ENCODE results near the gene CPZ.
A peak's percentile ranks its signal among the peaks of the same experiment; 100 is the strongest.

The CPZ gene

GRCh38 chr4:8596891-8597290 is 4.3 kb downstream of the CPZ start:
- DNase-seq: no peak

GRCh38 chr4:8597319-8597718 is 4.8 kb downstream of the CPZ start:
- no peak for DNase-seq

- no peak for DNase-seq
Observed at GRCh38 chr4:8597791-8598190, 5.2 kb downstream of the CPZ start.

GRCh38 chr4:8598391-8599090 is 6.0 kb downstream of the CPZ start:
- no peak for DNase-seq

- no peak for DNase-seq
Observed at GRCh38 chr4:8599091-8599460, 6.5 kb downstream of the CPZ start.

GRCh38 chr4:8599657-8600056 is 7.1 kb downstream of the CPZ start:
- DNase-seq: no peak

GRCh38 chr4:8600266-8600665 is 7.7 kb downstream of the CPZ start:
- DNase-seq: no peak

GRCh38 chr4:8600686-8601085 is 8.1 kb downstream of the CPZ start:
- no peak for DNase-seq

- DNase-seq: no peak
Observed at GRCh38 chr4:8601086-8601485, 8.5 kb downstream of the CPZ start.

- DNase-seq: no peak
Observed at GRCh38 chr4:8601556-8601955, 9.0 kb downstream of the CPZ start.

GRCh38 chr4:8602686-8603430 is 10.3 kb downstream of the CPZ start:
- no peak for DNase-seq

GRCh38 chr4:8603931-8604330 is 11.4 kb downstream of the CPZ start:
- no peak for DNase-seq

- no peak for DNase-seq
Observed at GRCh38 chr4:8605289-8605688, 12.7 kb downstream of the CPZ start.

- DNase-seq: no peak
Observed at GRCh38 chr4:8606476-8606875, 13.9 kb downstream of the CPZ start.

- DNase-seq: no peak
Observed at GRCh38 chr4:8606966-8607365, 14.4 kb downstream of the CPZ start.

- peak; percentile 49 for DNase-seq
Observed at GRCh38 chr4:8607603-8608481, 15.3 kb downstream of the CPZ start.

GRCh38 chr4:8608714-8609391 is 16.3 kb downstream of the CPZ start:
- DNase-seq: no peak

- DNase-seq: no peak
Observed at GRCh38 chr4:8609406-8609805, 16.8 kb downstream of the CPZ start.

- DNase-seq: no peak
Observed at GRCh38 chr4:8609824-8610350, 17.3 kb downstream of the CPZ start.

- DNase-seq: no peak
Observed at GRCh38 chr4:8610858-8611616, 18.5 kb downstream of the CPZ start.

GRCh38 chr4:8612646-8613045 is 20.1 kb downstream of the CPZ start:
- no peak for DNase-seq

All from stimulated activated CD4-positive, alpha-beta T cell treated with anti-CD3 and anti-CD28 coated beads, Interleukin-12 subunit alpha, Interleukin-12 subunit beta, amount 100 ng/mL, for 4 hours (primary cell).